Esophagus squamous epithelium (tissue), 4 donors: ENCODE data around the gene PCDHGB5.

Experiments
- POLR2A ChIP-seq, 4 donors: fragments of 450-650 bp; IDR thresholded peaks; one replicate each; pipeline ENCODE4 v1.6.1; 2017; ENCODE audit warnings: antibody characterized with exemption in 4 of 4, mild to moderate bottlenecking in 4 of 4, moderate library complexity in 3 of 4
- TF ChIP-seq, protein P1 (sequence below), 6 experiments: fragments of 450-650 bp in 4 of 6; fragments of 200-600 bp in 2 of 6; sonication (generic) in 2 of 6; IDR thresholded peaks; one replicate each; pipeline ENCODE4 v1.5.1; 2016 to 2019; ENCODE audit warnings: antibody characterized with exemption in 6 of 6, mild to moderate bottlenecking in 4 of 6, moderate library complexity in 4 of 6

DNA sequence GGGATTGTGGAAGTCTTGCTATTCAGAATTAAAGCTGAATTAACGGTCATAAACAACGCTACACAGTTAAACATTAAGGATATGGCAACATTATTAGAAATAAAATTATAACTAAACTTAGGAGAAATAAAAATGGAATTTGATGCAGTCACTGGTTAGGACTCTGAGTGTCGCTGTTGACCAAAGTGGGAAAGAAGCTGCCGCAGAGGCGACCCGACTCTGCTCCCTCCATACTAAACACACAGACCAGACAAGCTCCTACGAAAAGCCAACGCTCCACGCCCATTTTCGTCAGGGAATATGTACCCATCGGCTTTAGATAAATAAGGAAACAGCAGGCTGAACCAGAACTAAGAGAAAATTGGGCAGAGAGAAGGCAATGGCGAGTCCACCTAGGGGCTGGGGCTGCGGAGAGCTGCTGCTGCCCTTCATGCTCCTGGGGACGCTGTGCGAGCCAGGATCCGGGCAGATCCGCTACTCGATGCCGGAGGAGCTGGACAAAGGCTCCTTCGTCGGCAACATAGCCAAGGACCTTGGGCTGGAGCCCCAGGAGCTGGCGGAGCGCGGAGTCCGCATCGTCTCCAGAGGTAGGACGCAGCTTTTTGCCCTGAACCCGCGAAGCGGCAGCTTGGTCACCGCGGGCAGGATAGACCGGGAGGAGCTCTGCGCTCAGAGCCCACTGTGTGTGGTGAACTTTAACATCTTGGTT lies 33.6 kb upstream of the PCDHGB5 start, which contains the start of gene PCDHGA5:
- TF ChIP-seq, protein P1, sequence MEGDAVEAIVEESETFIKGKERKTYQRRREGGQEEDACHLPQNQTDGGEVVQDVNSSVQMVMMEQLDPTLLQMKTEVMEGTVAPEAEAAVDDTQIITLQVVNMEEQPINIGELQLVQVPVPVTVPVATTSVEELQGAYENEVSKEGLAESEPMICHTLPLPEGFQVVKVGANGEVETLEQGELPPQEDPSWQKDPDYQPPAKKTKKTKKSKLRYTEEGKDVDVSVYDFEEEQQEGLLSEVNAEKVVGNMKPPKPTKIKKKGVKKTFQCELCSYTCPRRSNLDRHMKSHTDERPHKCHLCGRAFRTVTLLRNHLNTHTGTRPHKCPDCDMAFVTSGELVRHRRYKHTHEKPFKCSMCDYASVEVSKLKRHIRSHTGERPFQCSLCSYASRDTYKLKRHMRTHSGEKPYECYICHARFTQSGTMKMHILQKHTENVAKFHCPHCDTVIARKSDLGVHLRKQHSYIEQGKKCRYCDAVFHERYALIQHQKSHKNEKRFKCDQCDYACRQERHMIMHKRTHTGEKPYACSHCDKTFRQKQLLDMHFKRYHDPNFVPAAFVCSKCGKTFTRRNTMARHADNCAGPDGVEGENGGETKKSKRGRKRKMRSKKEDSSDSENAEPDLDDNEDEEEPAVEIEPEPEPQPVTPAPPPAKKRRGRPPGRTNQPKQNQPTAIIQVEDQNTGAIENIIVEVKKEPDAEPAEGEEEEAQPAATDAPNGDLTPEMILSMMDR (IDR thresholded peaks at IDR 0.05) = no peak
- no peak for TF ChIP-seq POLR2A (IDR thresholded peaks at IDR 0.05)
